Endodermal cell (in vitro differentiated cells): ENCODE results near the gene DOCK2. TPM values are rescaled to one million over a fixed set of nuclear protein-coding genes. Genes with fewer than 3 reads are reported as not detected.

ENCODE experiments used
- DNase-seq: peaks from one replicate; pipeline ENCODE4 v3.0.0-alpha.2; 2017
- H3K27ac ChIP-seq: 2 replicates; pipeline ENCODE4 v1.5.1; 2013; ENCODE audit warnings: mild to moderate bottlenecking, low read depth, low read length, moderate library complexity
- H3K27me3 ChIP-seq: 2 replicates; pipeline ENCODE4 v1.6.1; 2013; ENCODE audit warnings: mild to moderate bottlenecking, low read length, moderate library complexity; ENCODE audit not compliant: insufficient read depth, control insufficient read depth, poor library complexity, severe bottlenecking
- H3K36me3 ChIP-seq: 2 replicates; pipeline ENCODE4 v1.7.0; 2013; ENCODE audit warnings: mild to moderate bottlenecking, low read length, moderate library complexity; ENCODE audit not compliant: control insufficient read depth, insufficient read depth
- H3K4me1 ChIP-seq: one replicate; pipeline ENCODE4 v1.7.0; 2013; ENCODE audit warnings: low read length; ENCODE audit not compliant: control insufficient read depth, insufficient read depth
- H3K4me3 ChIP-seq: 2 replicates; pipeline ENCODE4 v1.5.1; 2013; ENCODE audit warnings: mild to moderate bottlenecking, low read length, moderate library complexity
- H3K9ac ChIP-seq: 2 replicates; pipeline ENCODE4 v1.6.1; 2013; ENCODE audit warnings: mild to moderate bottlenecking, low read length, moderate library complexity; ENCODE audit not compliant: poor library complexity, severe bottlenecking; ENCODE audit errors: extremely low read depth
- H3K9me3 ChIP-seq: 2 replicates; pipeline ENCODE4 v1.6.1; 2013; ENCODE audit warnings: mild to moderate bottlenecking, low read length, moderate library complexity; ENCODE audit not compliant: control insufficient read depth
- H3K27ac Mint-ChIP-seq: 2 replicates; pipeline ENCODE4 v1.8.0; 2020; ENCODE audit warnings: mixed read lengths
- H3K27me3 Mint-ChIP-seq: 2 replicates; pipeline ENCODE4 v1.8.0; 2021; ENCODE audit warnings: mild to moderate bottlenecking, mixed read lengths; ENCODE audit not compliant: insufficient read depth
- H3K36me3 Mint-ChIP-seq: 2 replicates; pipeline ENCODE4 v1.8.0; 2020; ENCODE audit warnings: low read depth, mixed read lengths
- H3K4me1 Mint-ChIP-seq: 2 replicates; pipeline ENCODE4 v1.8.0; 2020; ENCODE audit warnings: mixed read lengths
- H3K4me3 Mint-ChIP-seq: 2 replicates; pipeline ENCODE4 v1.8.0; 2020; ENCODE audit warnings: mild to moderate bottlenecking, moderate library complexity, mixed read lengths
- H3K9me3 Mint-ChIP-seq: 2 replicates; pipeline ENCODE4 v1.8.0; 2020; ENCODE audit warnings: mild to moderate bottlenecking, mixed read lengths
- CTCF ChIP-seq: fragments of 200-600 bp; sonication (generic); conservative IDR thresholded peaks from 2 replicates; pipeline ENCODE4 v1.5.0; 2021; ENCODE audit warnings: antibody characterized with exemption, mild to moderate bottlenecking
- WGBS, 2 experiments: methylation state at CpG; one replicate each; pipeline versions ENCODE4 v1.1.5 to v1.1.7; 2013; ENCODE audit warnings: missing lambda C conversion rate in 2 of 2, mixed read lengths in 1 of 2; ENCODE audit not compliant: insufficient coverage in 1 of 2, insufficient read length in 1 of 2; 5-methylcytosine and 5-hydroxymethylcytosine counted together
- total RNA-seq, 2 donors: library from RNA; stranded (reverse); fragmentation: NEBNext Ultra II Directional in 1 of 2; extraction: Animal tissue kit (Norgen Biotek cat#: 25700) in 1 of 2; gene quantifications; 2 replicates in 1 of 2; 3 replicates in 1 of 2; pipeline ENCODE4 v1.2.1, GENCODE V29; 2021

DOCK2 gene
- total RNA-seq, 2 donors from 2014 or later = 2.6 to 3.9 TPM

- Mint-ChIP-seq H3K9me3 (no peaks in the 10 kb centered on the region), H3K27me3 (peaks cover 1% of the 10 kb centered on the region), H3K4me3 (no peak overlapping the region), H3K4me1 (peaks cover 19% of the 10 kb centered on the region), H3K27ac (no peak overlapping the region), H3K36me3 (no peaks in the 10 kb centered on the region)
- no peaks in the 10 kb centered on the region for H3K9me3 ChIP-seq
- H3K36me3 ChIP-seq = no peaks in the 10 kb centered on the region
- no peak for DNase-seq
- H3K27ac ChIP-seq = no peak overlapping the region
- TF ChIP-seq CTCF = no peak
- no peaks in the 10 kb centered on the region for H3K27me3 ChIP-seq
- H3K9ac ChIP-seq = no peak overlapping the region
- H3K4me3 ChIP-seq = no peak overlapping the region
- peaks cover 8% of the 10 kb centered on the region for H3K4me1 ChIP-seq
- WGBS, 2 experiments = 91 to 94% methylated on average over 4 to 7 of the region's 7 CpGs
These were observed 65.8 kb downstream of the DOCK2 start for GRCh38 chr5:169702693-169703481.

GRCh38 chr5:169703813-169704212 lies 66.7 kb downstream of the DOCK2 start:
- Histone ChIP-seq H3K9me3 (no peaks in the 10 kb centered on the region), H3K9ac (no peak overlapping the region), H3K27ac (no peak overlapping the region), H3K4me3 (no peak overlapping the region), H3K27me3 (no peaks in the 10 kb centered on the region), H3K36me3 (no peaks in the 10 kb centered on the region), H3K4me1 (peaks cover 8% of the 10 kb centered on the region)
- TF ChIP-seq CTCF = no peak
- no peak overlapping the region for H3K4me3 Mint-ChIP-seq
- H3K9me3 Mint-ChIP-seq = no peaks in the 10 kb centered on the region
- peaks cover 19% of the 10 kb centered on the region for H3K4me1 Mint-ChIP-seq
- H3K36me3 Mint-ChIP-seq = no peaks in the 10 kb centered on the region
- DNase-seq = no peak
- WGBS, 2 experiments = 78% methylated on average over 2 of the region's 2 CpGs; no CpG with 5 or more reads in 1 of the 2 experiments
- H3K27me3 Mint-ChIP-seq = peaks cover 1% of the 10 kb centered on the region
- no peak overlapping the region for H3K27ac Mint-ChIP-seq

GRCh38 chr5:169705322-169705721 lies 68.2 kb downstream of the DOCK2 start:
- DNase-seq = no peak
- Mint-ChIP-seq H3K36me3 (no peaks in the 10 kb centered on the region), H3K9me3 (no peaks in the 10 kb centered on the region), H3K27ac (no peak overlapping the region), H3K4me1 (peaks cover 19% of the 10 kb centered on the region), H3K27me3 (peaks cover 1% of the 10 kb centered on the region), H3K4me3 (no peak overlapping the region)
- Histone ChIP-seq H3K36me3 (no peaks in the 10 kb centered on the region), H3K27me3 (no peaks in the 10 kb centered on the region), H3K27ac (no peak overlapping the region), H3K4me1 (peaks cover 8% of the 10 kb centered on the region), H3K9me3 (no peaks in the 10 kb centered on the region), H3K4me3 (no peak overlapping the region), H3K9ac (no peak overlapping the region)
- TF ChIP-seq CTCF = no peak
- 89 to 94% methylated on average over 2 of the region's 2 CpGs for WGBS, 2 experiments
